HG03135 (cell line): ENCODE results near the gene PTCD3.
A peak's percentile ranks its signal among the peaks of the same experiment; 100 is the strongest.

Source experiments
- ATAC-seq: cut with Tn5 transposase; IDR thresholded peaks from one replicate; pipeline ENCODE4 v1.9.1; 2021; ENCODE audit warnings: mild to moderate bottlenecking, moderate library complexity; ENCODE audit not compliant: unreplicated experiment

The PTCD3 gene

GRCh38 chr2:86105969-86106945 is at the start of gene PTCD3:
PTCD3 (plus strand) TSS chr2:86106235; CDS start chr2:86106248, 13 bp downstream.
- peak; percentile 87 for ATAC-seq

DNA sequence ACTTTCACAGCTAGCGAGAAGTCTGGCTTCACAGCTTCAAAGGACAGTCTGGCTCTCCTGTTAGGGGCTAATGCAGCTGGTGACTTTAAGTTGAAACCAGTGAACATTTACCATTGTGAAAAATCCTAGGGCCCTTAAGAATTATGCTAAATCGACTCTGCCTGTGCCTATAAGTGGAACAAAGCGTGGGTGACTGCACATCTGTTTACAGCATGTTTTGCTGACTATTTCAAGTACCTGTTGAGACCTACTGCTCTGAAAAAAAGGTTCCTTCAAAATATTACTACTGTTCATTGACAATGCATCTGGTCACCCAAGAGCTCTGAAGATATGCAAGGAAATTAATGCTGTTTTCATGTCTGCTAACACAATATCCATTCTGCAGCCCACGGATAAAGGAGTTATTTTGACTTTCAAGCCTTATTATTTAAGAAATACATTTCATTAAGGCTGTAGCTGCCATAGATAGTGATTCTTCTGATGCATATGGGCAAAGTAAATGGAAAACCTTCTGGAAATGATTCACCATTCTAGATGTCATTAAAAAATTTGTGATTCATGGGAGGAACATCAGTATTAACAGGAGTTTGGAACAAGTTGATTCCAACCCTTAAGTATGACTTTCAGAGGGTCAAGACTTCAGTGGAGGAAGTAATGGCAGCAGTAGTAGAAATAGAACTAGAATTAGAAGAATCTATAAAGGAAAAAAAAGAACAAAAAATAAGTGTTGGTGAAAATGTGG is 49.3 kb upstream of the PTCD3 start:
- no peak for ATAC-seq

DNA sequence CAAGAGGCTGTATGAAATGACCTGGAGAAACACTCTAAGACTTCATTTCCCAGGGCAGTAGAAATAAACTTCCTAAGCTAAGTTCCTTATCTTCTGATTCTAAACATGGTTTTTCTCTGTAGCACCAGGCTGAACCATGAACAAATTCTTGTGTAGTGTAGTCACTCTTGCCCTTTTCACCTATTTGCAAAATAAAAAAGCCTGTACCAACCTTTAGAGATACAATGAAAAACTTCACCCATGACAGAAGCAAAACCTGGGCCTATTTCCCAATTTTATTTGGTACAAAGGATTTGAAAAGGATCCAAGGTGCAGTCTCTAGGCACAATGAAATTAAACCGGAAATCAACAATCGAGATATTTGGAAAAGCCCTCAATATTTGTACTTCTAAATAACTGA is 44.0 kb upstream of the PTCD3 start:
- ATAC-seq, result no peak

GRCh38 chr2:86064006-86064405 is 42.0 kb upstream of the PTCD3 start:
- ATAC-seq, result no peak

GRCh38 chr2:86065512-86065911 is 40.5 kb upstream of the PTCD3 start:
- ATAC-seq, result no peak

- ATAC-seq, result no peak
These were observed 39.9 kb upstream of the PTCD3 start for GRCh38 chr2:86066007-86066578.

DNA sequence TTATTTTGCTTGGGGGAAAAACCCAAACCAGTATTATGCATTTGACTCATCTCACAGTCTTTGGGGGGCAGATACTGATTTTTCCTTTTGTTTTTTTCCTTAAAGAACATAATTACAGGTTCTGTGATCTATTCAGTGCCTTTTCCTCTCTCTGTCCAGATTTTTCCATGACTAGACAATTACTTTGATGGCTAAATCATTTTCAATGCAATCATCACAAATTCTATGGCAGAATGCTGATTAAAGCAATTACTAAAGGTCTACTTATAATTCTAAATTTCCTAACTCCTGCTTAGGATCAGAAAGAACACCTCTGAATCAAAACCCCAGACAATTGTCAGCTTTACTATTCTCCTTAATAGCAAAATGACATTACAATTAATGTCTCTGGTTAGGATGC is 39.1 kb upstream of the PTCD3 start:
- ATAC-seq, result no peak

DNA sequence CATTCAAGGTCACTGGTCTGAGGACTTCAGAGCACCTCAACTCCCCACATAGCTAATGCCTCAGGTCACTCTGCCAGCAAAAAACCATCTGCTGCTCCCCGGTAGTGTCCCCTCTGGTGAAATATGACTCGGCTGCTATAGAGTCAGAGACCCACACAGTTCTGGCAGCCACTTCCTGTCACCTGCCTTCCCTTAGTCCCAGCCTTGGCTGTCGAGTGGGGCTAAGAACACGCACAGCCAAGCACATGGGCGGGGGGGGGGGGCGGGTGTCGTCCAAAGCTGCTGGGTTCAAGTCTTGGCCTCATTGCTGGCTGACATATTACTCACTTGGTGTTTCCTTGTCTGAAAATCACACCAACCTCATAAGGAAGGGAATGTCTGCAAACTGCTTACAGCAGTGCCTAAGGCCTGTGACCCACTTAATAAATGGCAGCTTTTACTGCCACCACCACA is 37.9 kb upstream of the PTCD3 start:
- no peak for ATAC-seq

GRCh38 chr2:86068648-86069047 is 37.4 kb upstream of the PTCD3 start:
- ATAC-seq, result no peak

- no peak for ATAC-seq
These were observed 36.8 kb upstream of the PTCD3 start for GRCh38 chr2:86069091-86069685.

GRCh38 chr2:86069783-86070339 is 36.2 kb upstream of the PTCD3 start:
- ATAC-seq, result no peak

GRCh38 chr2:86070868-86071267 is 35.2 kb upstream of the PTCD3 start:
- no peak for ATAC-seq

- ATAC-seq, result no peak
These were observed 33.7 kb upstream of the PTCD3 start for GRCh38 chr2:86072271-86072858.

GRCh38 chr2:86073225-86073624 is 32.8 kb upstream of the PTCD3 start:
- no peak for ATAC-seq

DNA sequence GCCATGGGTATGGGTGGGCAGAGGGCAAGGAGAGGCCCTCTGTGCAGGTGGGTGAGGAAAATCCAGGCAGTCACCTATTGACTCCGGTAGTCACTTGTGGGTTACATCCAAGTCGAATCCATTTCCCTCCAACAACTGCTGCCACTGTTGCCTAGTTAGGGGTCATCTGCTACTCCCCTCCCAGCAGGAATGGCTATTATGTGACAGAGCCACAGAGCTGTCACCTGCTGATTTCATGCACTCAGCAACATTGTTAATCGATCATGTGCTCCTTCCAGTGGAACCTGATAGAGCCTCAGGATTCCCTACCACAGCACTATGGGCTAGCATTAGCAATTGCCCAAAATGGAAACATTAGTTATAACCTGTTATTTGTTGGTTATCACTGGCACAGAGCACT is 31.8 kb upstream of the PTCD3 start:
- ATAC-seq, result no peak

- ATAC-seq, result no peak
These were observed 31.2 kb upstream of the PTCD3 start for GRCh38 chr2:86074811-86075210.

DNA sequence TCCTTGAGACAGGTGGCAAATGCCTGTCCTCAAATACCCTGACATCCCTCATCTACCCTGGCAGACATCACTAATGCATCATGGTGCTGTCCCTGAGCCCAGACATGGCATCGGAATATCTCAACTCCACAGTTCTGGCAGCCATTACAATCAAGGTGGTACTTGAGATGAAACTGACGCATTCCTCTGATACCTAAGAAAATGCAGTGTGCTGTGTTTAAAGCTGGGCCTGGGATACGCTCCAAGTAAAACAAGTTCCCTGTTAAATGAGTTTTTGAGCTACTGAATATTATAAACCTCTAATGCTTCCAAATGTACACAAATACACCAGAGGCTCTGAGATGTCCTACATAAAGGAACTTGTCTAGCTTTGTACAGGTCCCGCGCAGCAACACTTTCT is 30.1 kb upstream of the PTCD3 start:
- no peak for ATAC-seq

DNA sequence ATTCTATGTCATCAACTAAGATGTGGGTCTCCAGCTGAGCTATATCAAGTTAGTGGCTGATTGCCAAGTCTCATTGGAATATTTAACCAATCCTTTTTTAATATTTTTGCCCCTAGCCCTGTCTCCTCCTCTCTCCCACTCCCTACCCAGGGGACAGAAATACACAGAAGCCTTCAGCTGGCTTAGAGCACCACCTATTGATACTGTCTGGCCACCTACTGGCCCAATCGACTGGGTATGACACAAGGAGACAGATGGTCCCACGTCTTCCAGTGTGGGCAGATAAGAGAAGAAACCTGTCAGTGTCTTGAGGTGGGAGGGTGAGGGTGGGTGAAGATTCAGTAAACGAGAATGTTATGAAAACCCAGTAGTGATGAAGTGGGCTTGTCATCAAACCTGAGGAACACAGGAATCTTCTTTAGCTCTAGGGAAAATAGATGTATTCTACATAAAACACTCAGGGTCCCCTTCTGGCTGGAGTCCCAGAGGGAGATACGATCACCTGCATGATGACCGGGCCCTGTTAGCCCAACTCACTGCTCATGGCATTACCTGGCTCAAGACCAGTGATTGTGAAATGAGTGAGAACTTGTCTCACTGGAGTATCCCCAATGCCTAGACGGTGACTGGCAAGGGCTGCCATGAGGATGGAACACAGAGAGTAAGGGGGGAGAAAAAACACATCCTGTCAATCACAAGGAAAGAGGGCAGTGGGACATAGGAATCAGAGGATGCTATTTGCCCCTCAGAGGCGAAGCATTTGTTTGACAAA is 27.1 kb upstream of the PTCD3 start:
- ATAC-seq, result no peak

DNA sequence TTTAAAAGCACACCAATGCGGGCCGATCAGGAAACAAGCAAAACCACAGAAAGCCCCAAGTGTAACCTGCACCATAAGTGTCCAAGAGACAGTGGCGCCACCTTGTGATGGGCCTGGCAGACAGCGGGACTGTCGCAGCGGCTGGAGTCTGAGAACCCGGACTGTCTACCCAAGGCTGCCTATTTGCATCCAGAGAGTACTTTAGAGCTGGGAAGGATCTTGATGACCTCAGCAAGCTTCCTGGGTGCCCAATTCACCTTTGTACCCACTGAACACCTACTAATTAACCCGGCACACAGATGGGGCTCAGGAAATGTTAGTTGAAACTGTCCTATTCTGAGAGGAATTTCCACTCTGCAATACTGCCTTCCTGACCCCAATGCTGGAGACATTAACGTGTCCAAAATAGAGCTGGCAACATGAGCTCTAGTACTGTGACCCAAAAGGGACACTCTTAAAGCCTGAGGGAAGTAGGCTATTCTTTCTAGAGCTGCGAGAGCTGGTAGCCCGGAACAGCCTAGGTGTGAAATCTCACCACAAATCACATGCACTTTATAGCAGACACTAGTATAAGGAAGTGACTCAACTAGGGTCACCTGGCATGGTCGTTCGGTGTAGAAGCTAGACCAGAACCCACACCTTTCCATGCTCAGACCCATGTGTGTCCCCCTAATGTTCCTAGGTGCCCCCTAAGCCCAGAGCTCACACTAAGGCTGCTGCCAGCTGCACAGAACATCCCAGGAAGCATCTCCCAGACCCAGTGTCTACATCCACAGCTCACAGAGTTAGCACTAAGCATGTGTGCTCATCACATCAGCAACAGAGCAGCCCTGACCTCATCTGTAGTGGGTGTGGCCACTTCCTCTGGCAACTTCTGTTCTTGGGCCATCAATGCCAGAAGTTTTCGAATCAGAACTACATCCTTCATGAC is 25.8 kb upstream of the PTCD3 start:
- ATAC-seq, result peak; percentile 74
